ENCODE data around the gene KAT6B.
"Not testable (repeated sequence)": the region's sequence is repeated elsewhere in the genome, so short reads cannot be mapped to it uniquely, and the experiment has no call there.

The KAT6B gene

DNA sequence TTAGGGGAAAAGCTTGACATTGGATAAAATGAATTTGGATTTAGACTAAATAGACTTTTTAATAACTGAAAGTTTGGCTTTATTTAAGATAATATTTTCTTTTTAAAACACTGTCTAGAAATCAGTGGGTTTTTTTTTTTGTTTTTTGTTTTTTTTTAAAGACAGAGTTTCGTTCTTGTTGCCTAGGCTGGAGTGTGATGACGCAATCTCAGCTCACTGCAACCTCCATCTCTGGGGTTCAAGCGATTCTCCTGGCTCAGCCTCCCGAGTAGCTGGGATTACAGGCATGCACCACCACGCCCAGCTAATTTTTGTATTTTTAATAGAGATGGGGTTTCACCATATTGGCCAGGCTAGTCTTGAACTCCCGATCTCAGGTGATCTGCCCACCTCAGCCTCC is 66.9 kb downstream of the KAT6B start:
- not testable (repeated sequence) for DNase-seq

DNA sequence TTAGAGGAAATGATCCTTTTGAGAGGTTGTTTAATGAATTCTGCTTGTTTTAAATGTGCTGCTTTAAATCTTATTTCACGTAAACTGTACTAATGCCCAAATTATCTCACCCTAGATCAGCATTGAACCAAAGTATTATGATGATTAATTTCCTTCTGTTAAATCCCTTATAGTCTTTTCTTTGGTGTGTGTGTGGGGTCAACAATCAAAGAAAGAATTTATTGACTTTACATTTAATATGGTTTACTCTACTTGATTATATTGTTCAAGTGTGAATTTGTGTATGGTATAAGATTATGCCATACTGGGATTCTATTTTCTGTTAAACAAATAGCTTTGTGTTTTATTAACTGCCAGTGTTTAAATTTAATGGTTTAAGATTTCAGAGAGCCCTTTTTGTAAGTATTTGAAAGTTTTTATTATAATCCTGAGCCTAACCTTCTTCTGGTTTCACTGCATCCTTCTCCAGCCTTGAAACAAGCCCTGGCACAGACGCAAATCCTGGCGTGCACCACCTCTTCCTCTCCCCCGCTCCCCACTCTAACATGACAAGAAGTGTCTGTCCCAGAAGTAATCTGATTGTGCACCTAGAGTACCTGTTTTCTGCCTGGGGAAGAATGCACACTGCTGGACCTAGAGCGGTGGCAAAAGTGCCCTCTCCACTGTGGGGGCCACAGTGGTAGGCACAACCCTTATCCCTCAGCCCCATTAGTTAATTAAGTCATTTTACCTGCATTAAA is 70.6 kb downstream of the KAT6B start:
- DNase-seq = no peak

DNA sequence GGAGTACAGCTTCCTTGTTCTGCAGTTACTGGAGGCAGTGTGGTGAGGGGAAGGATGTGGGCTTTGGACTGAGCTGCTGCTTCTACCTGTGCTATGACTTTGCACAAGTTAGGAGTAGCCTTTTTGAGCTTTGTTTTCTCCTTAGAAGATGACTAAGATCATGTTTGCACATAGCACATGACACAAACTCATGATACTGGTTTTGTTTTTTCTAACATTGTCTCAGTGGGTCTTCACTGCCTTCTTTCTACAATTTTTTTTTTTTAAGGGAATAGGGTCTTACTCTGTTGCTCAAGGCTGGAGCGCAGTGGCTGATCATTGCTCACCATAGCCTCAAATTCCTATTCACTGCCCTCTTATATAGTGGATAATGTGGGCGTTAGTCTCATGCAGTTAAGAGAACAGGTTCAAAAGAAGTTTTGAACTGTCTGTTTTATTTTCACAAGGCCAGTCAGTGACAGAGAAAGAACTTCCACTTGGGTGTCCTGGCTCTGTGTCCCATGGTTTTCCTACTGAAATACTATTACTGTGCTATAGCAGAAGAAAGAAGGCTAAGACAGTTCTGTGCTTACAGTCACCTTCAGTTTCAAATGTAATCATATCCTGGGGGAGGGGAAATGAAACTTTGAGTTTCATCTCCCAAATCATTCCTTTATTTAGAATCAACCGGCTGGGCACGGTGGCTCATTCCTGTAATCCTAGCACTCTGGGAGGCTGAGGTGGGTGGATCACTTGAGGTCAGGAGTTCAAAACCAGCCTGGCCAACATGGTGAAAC is 72.0 kb downstream of the KAT6B start:
- DNase-seq = no peak

DNA sequence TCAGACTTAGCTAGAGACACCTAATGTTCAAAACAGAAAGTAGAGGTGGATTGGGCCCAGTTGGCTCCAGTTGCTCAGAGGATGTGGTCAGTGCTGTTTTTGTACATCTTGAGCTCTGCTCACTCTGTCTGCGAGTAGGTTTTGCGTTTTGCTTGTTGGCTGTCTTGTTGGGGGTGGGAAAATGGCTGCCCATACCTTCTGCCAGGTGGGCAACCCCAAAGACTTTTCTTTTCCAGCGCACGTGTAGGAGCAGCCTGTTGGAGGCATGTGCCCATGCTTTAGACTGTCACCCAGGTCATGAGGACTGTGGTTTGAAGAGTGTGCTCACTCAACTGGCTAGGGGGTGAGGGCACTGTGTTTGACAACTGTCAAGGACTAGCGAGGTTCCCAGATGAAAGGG is 73.9 kb downstream of the KAT6B start:
- no peak for DNase-seq

DNA sequence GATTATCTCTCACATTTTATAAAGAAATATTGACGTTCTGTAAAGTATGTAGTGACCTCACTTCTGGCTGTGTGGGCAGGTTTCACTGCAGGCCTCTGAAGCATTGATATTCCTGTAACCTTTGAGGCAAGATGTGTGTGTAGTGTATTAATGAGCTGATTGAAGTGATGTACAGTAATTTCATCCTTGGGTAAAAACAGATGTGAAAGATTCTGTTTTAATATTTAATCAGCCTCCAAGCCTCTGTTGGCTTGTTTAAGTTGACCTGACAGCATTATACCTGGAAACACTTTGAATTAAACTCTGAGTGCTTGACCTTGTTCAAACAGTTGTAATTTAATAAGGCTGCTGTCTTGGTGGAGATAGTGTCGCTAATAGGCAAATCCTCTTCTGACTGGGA is 74.9 kb downstream of the KAT6B start:
- DNase-seq = no peak

DNA sequence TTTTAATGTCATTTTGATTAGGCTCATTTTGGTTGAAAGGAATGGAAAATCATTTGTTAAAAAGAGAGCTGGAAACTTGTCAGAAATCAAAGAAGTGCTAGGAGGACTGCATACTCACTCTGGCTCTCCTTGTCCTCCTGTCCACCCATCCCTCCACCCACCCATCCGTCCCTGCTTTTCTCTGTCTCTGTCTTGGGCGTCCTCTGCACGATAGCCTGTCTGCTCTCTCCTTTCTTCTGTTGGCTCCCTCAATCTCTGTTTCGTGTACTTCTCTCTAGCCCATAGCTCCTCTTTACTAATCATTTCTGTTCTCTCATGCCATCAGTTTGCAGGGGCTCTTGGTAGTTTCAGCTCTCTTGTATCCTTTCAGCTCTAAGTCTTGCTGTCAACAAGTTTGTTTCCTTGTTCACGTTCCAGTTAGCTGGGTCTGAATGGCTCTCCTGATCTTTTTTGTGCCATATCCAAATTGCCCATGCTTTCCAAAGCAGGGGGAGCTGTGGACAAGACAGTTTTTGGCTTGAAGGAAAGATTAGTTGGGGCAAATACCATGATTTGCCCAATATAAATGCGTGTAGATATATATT is 75.6 kb downstream of the KAT6B start:
- DNase-seq = no peak

DNA sequence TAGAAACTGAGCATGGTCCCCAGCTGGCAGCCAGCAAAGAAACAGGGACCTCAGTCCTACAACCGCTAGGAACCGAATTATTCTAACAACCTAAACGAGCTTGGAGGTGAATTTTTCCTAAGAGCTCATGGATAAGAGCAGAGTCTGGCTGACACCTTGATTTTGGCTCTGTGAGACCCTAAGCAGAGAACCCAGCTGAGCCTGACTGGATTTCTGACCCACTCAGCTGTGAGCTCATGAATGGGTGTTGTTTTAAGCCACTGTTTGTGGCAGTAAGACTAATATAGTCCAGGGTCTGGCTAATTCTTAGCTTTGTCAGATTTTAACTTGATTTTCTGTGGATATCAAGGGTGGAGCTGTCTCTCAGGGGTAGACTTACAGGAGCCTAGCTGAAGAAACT is 77.1 kb downstream of the KAT6B start:
- DNase-seq = no peak

DNA sequence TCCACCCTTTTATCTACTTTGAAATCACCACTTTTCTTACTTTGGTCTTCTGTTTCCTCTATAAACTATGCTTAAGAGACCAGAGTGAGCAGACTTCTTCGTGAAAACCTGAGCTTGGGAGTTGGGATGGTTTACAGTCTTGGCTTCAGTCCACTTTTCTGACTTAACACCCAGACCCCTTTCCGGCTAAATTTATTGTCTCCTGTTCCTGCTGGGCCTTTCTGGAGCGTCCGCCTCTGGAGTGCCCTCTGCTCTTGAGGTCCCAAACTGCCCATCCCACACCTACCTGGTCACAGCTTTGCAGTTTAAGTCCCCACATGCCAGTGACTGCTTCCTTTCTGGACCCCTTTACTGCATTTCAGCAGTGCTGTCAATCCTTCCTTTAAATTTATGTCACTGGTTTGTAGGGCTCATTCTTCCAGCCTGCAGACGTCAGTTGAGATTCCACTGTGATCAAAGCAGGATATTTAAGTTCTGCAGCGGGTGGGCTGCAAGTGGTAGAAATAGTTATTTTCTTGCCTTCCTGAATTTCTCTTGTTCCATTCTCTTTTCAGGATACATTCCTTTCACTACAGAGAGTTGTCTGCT is 80.3 kb downstream of the KAT6B start:
- DNase-seq = no peak

DNA sequence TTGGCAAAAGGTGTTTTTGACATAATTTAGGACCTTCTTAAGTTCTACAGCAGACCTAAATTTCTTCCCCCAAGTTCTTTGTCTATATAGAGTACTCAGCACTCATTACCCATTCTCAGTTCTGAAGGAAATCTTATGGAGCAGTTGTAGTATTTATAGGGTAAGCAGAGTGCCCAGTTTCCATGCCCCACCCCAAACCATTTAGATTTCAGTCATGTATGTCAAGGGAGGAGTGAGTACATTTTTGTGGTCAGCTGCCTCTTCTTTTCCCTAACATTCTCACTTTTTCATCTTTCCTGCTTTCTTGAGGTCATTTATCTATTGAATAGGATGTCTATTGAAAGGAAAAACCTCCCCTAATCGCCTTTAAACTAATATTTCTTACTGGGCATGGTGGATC is 83.3 kb downstream of the KAT6B start:
- DNase-seq = no peak

DNA sequence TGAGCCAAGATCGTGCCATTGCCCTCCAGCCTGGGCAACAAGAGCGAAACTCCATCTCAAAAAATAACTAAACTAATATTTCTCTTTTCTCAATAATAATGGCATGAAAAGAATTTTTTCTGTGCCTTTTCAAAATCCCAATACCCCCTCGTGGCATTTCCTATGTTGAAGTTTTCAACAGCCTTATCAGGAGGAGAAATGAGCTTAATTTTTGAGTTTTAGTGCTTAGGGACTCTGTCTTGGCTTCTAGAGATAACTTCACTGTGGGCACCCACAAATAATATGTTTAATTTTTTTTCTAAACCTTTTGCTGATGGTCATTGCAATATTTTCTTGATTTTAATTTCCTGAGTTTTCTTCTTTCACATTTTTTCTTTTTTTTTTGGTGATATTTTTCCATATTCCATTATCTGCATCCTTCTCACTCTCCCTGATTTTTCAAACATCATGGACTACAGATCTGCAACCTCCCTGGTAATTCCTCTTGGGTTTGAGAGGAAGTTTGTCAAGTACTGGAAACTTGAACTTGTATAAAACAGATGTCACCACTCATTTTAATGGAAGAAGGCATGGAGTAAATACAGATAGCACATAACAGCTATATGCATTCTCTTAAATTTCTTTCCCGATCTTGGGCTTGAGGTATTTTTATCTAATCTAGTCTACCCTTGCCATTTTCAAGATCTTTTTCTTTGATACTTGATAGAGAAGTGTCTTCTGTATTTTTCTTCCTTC is 84.0 kb downstream of the KAT6B start:
- no peak for DNase-seq

DNA sequence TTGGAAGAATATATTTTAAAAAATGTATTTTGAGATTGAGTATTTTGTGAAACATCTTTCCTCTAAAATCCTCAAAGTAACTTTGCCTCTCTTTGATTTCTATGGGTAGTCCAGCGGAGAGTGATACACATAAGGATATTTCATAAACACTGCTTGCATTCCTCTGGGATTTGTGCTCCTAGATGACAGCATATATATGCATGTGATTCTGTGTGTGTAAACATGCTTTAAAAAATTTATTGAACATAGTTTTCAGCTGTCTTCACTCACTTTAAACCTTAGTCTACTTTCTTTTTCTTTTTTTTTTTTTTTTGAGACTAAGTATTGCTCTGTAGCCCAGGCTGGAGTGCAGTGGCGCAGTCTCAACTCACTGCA is 84.6 kb downstream of the KAT6B start:
- DNase-seq = no peak

DNA sequence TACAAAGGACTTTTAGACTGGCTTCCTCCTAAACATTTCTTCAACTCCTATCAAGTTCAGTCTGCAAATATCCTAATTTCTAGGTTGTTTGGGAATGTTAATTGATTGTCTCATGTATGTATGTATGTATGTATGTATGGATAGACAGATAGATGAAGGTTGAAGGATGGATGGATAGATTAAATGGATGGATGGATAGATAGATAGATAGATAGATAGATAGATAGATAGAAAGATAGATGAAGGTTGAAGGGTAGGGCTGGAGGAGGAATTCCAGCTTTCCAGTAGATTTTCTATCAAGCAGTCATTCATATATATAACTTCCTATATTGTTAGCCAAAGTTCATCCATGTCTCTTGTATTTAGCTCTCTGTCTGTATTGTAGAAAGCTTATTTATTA is 85.8 kb downstream of the KAT6B start:
- DNase-seq = no peak

DNA sequence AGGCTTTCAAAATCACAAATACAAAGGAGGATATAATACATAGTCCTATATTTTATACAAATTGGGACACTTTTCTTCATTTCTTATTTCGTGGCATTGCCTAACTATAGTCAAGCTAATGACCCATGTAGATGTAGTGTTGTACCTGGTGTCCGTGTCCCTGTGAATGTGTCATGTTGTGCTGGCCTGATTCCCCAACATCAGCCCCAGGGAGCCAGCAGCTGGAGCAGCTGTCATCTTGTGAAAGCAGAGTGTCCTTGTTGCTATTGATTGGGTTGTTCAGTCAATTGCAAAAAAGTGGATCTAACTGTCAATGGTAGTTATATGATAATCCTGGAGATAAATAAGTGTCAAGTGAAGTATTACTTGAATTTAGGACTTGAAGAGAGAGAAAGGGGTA is 86.3 kb downstream of the KAT6B start:
- no peak for DNase-seq

DNA sequence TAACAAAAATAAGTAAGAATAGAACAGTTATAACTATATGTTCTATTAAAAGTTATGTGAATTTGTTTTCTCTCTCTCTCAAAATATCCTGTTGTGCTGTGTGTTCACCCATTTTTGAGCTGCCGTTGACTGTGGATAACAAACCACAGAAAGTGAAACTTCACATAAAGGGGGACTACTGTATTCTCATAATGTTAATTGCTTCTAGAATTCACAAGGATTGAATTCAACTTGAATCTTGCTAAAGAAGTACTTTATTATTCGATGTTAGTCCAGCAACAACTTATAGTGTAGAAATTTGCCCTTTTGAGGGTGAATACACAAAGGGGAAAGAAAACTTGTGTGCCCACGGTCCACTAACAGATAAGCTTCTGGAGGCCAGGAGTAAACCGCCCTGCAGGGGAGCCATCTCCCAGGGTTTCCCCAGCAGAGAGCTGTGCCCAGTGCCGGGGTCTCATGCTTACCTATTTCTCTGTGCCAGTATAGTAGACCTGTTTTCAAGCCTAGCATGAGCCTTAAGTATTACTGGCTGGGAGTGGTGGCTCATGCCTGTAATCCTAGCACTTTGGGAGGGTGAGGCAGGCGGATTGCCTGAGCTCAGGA is 87.1 kb downstream of the KAT6B start:
- DNase-seq = no peak

DNA sequence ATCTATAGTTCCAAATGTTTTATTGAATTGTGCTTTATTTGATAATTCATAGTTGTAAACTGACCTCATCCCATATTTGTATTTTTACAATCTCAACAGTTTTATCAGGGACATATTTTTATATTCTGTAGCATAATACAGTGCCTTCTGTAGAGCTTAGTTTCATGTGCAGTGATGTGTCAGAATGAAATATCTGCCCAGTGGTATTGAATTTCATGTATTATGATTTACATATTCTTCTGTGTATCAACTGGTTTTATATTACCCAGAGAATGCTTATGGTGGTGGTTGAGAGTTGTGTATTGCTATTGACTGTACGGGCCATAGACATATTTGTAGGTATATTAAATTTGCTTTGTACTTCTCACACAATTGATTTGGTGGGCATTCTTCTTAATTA is 89.9 kb downstream of the KAT6B start:
- no peak for DNase-seq

DNA sequence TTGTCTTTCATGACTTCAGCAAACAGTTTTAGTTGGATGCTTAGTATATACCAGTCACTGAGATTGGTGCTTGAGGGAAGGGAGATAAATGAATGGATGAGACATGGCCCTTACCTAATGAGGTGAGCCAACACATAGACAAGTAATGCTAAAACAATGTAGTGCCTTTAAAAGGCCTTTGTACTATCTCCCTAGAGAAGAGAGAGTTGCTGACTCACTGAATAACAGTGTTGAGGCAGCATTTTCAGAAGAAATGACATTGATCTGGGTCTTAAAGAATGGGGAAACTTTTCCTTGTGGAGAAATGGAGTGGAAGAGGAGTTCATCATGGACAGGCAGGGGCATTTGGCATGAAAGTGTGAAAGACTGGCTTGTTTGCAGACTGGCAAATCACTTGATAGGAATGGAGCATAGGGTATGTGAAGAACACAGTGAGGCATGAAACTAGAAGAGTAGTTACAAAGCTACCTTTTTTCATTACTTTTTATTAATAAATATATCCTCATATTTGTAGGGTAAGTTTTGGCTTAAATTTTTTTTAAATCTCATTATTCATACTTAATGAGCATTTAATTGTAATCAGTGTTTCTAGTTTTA is 91.2 kb downstream of the KAT6B start:
- no peak for DNase-seq

DNA sequence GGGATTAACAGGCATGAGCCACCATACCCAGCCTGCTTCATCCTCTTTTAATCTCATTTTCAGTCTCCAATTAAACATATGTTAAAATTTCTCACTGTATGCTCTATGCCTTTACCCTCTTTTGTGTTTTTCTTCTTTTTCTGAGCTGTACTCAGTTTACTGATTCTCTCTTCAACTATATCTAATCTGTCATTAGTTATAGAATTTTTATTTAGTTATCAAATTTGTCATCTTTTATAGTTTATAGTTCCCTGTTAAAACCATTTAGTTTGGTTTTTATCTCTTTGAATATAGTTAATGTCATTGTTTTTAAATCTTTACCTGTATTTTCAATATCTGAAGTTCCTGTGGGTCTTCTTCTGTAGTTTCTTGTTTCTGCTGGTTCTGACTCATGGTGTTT is 93.3 kb downstream of the KAT6B start:
- DNase-seq = no peak

DNA sequence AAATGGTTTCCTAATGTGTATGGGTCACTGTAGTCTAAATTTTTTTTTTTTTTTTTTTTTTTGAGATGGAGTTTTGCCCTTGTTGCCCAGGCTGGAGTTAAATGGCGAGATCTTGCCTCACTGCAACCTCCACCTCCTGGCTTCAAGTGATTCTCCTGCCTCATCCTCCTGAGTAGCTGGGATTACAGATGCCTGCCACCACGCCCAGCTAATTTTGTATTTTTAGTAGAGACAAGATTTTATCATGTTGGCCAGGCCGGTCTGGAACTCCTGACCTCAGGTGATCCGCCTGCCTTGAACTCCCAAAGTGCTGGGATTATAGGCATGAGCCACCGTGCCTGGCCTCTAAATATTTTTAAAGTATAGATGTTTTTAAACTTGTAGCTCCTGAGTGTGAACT is 94.7 kb downstream of the KAT6B start:
- DNase-seq = not testable (repeated sequence)

DNA sequence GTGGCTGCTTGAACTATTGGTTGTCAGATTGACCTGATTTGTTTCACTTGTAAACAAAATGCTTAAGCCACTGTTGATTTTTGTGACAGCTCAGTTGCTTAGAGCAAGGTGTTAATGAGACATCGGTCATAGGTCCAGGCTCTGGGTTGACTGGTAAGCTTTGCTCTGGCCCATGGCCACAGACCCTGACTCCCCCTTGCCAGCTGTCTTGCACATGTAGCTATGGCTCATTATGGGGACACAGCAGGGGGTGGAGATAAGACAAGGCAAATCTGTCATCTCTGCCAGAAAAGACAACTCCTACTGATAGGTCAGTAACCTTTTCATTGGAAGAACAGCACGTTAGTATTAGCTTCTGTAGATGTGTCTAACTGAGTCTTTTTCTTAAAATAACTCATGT is 95.3 kb downstream of the KAT6B start:
- no peak for DNase-seq

DNA sequence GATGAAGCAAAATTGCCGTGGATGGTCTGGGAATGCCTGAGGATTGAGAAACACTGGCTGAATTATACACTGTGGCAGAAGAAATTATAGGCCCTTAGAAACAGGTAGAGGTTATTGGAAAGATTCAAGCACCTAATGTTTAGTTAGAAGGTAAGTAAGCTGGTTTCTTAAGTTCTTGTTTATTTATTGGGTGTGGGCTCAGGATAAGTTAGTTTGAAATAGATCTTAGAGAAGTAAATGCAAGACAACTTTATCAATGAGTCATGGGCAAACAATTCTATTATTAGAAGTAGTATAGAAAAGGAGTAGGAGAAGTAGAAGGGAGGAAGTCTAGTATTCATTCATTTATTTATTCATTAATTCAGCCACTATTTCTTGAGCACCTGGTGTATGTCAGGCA is 96.5 kb downstream of the KAT6B start:
- DNase-seq = no peak

DNA sequence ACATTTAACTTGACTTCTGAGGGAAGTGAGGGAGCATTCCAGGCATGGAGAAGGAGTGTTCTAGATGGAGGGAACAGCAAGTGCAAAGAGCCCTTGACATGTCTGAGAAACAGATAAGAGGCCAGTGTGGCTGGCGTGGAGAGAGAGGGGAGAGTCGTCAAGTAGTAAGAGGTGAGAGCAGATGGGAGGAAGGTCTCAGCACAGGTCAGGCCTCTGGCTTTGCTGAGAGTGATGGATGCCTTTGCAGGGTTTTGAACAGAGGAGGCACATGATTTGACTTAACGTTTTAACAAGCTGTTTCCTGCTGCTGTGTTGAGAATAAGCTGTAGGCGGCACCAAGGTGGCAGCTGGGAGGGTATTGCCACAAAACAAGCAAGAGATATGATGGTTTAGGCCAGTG is 97.2 kb downstream of the KAT6B start:
- DNase-seq = no peak

DNA sequence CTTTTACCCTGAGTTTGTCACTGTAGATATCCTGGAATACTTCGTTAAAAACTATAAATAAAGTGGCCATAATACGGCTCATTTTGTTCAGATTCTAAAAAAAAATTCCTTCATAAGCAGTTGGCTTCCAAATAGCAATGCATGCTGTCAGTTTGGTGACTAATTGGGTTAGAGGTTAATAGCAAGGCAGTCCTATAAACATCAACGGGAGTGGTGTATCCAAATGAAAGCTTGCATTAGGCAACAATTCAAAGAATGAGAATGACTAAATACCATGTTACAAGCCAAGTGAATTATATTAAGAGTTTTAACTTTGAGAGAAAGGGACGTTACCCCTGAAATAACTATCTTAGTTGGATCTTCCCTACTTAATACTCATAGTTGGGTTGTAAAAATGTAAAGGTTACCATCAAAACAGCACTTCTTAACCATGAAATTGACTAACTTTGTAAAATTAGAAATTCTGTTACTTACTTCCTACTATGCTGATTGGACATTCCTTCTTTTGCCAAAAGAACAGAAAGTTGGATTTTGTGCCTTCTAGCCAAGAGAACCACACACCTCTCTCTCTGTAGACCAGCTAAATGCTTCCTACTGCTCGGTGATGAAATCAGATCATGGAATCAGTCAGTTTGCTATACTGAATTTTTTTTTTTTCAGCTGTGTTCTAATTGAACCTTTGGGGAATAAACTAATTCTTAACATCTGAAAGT is 98.0 kb downstream of the KAT6B start:
- no peak for DNase-seq
